Measurements from ENCODE around the gene CD300LD. TPM values are rescaled to one million over a fixed set of nuclear protein-coding genes. Genes with fewer than 3 reads are reported as not detected.

The CD300LD gene
- total and polyA plus RNA-seq, 12 donors: not detected

GRCh38 chr17:74552037-74552436 lies 40.0 kb downstream of the CD300LD start:
- Histone ChIP-seq H3K4me1 (replicated peaks in 1 of 2) (no peaks in the 10 kb centered on the region), H3K36me3 (replicated peaks in 1 of 2) (no peaks in the 10 kb centered on the region), H3K27me3 (no peaks in the 10 kb centered on the region), H3K4me3 (no peak overlapping the region), H3K27ac (no peak overlapping the region), H3K9me3 (replicated peaks in 1 of 3) (no peaks in the 10 kb centered on the region)
- WGBS, 4 donors: 36 to 69% (median 51%) methylated on average over 5 to 7 of the region's 7 CpGs
- intact Hi-C loops (cut with DNase I): no loop called here
- TF ChIP-seq CTCF (IDR thresholded peaks at IDR 0.05) (no peak), POLR2A (IDR thresholded peaks at IDR 0.05) (no peak)
- no peak for DNase-seq

GRCh38 chr17:74550602-74551001 lies 41.5 kb downstream of the CD300LD start:
- 76 to 86% (median 83%) methylated on average over 5 to 15 of the region's 15 CpGs for WGBS, 4 donors
- no peak overlapping the region for H3K27ac ChIP-seq
- H3K27me3 ChIP-seq: no peaks in the 10 kb centered on the region
- no peak for DNase-seq
- H3K4me1 ChIP-seq (replicated peaks in 1 of 2): no peaks in the 10 kb centered on the region
- intact Hi-C loops (cut with DNase I): no loop called here
- H3K36me3 ChIP-seq (replicated peaks in 1 of 2): no peaks in the 10 kb centered on the region
- no peaks in the 10 kb centered on the region for H3K9me3 ChIP-seq (replicated peaks in 1 of 3)
- TF ChIP-seq CTCF (IDR thresholded peaks at IDR 0.05) (no peak), POLR2A (IDR thresholded peaks at IDR 0.05) (no peak)
- H3K4me3 ChIP-seq: no peak overlapping the region

GRCh38 chr17:74549343-74549742 lies 42.7 kb downstream of the CD300LD start:
- no peaks in the 10 kb centered on the region for H3K9me3 ChIP-seq (replicated peaks in 1 of 3)
- intact Hi-C loops (cut with DNase I): no loop called here
- no peak for TF ChIP-seq CTCF (IDR thresholded peaks at IDR 0.05)
- no peak for TF ChIP-seq POLR2A (IDR thresholded peaks at IDR 0.05)
- H3K27me3 ChIP-seq: no peaks in the 10 kb centered on the region
- 75 to 76% (median 76%) methylated on average over 4 to 7 of the region's 7 CpGs; no CpG with 5 or more reads in 1 of the 4 donors for WGBS, 4 donors
- no peaks in the 10 kb centered on the region for H3K4me1 ChIP-seq (replicated peaks in 1 of 2)
- DNase-seq: no peak
- H3K4me3 ChIP-seq: no peak overlapping the region
- H3K27ac ChIP-seq: no peak overlapping the region
- H3K36me3 ChIP-seq (replicated peaks in 1 of 2): no peaks in the 10 kb centered on the region

- no peaks in the 10 kb centered on the region for H3K4me1 ChIP-seq (replicated peaks in 1 of 2)
- 70 to 93% (median 81%) methylated on average over 3 of the region's 3 CpGs for WGBS, 4 donors
- DNase-seq: no peak
- no peak overlapping the region for H3K27ac ChIP-seq
- no peaks in the 10 kb centered on the region for H3K27me3 ChIP-seq
- H3K9me3 ChIP-seq (replicated peaks in 1 of 3): no peaks in the 10 kb centered on the region
- no peaks in the 10 kb centered on the region for H3K36me3 ChIP-seq (replicated peaks in 1 of 2)
- no peak for TF ChIP-seq CTCF (IDR thresholded peaks at IDR 0.05)
- no peak for TF ChIP-seq POLR2A (IDR thresholded peaks at IDR 0.05)
- no peak overlapping the region for H3K4me3 ChIP-seq
- intact Hi-C loops (cut with DNase I): no loop called here
These were observed 44.3 kb downstream of the CD300LD start for GRCh38 chr17:74547736-74548135.
